DND-41 (cell line): ENCODE measurements around the gene KRTAP26-1.

ENCODE experiments used
- ATAC-seq: fragments of 200-7000 bp; cut with Tn5 transposase; 3 replicates; pipeline ENCODE4 v1.9.1; 2021; ENCODE audit warnings: low read depth; ENCODE audit not compliant: insufficient read depth
- DNase-seq: peaks from one replicate; pipeline ENCODE4 v3.0.0-alpha.2; 2020
- H2AFZ ChIP-seq: 2 replicates; pipeline ENCODE4 v1.6.0; 2012; ENCODE audit warnings: low read depth, low read length
- H3K27ac ChIP-seq: 2 replicates; pipeline ENCODE4 v1.5.1; 2012; ENCODE audit warnings: low read length, inconsistent platforms
- H3K27me3 ChIP-seq: fragments of 200-600 bp; sonication (generic); 2 replicates; pipeline ENCODE4 v1.6.0; 2012; ENCODE audit warnings: low read length, mild to moderate bottlenecking, inconsistent platforms; ENCODE audit not compliant: insufficient read depth, poor library complexity
- H3K36me3 ChIP-seq: 2 replicates; pipeline ENCODE4 v1.5.1; 2012; ENCODE audit warnings: low read length, inconsistent platforms; ENCODE audit not compliant: insufficient read depth
- H3K4me1 ChIP-seq: 2 replicates; pipeline ENCODE4 v1.5.1; 2012; ENCODE audit warnings: mild to moderate bottlenecking, low read length; ENCODE audit not compliant: insufficient read depth
- H3K4me2 ChIP-seq: 2 replicates; pipeline ENCODE4 v1.6.0; 2012; ENCODE audit warnings: mild to moderate bottlenecking, moderate library complexity, low read length, inconsistent platforms; ENCODE audit not compliant: insufficient read depth
- H3K4me3 ChIP-seq, 2 experiments: fragments of 200-600 bp in 1 of 2; shearing (Covaris generic) in 1 of 2; 2 replicates each; pipeline ENCODE4 v1.5.1; 2012 to 2016; ENCODE audit warnings: inconsistent platforms in 2 of 2, low read length in 2 of 2, mild to moderate bottlenecking in 2 of 2, low read depth in 1 of 2, moderate library complexity in 1 of 2
- H3K79me2 ChIP-seq: 2 replicates; pipeline ENCODE4 v1.6.0; 2012; ENCODE audit warnings: low read length, inconsistent platforms; ENCODE audit not compliant: insufficient read depth
- H3K9ac ChIP-seq: 2 replicates; pipeline ENCODE4 v1.6.0; 2012; ENCODE audit warnings: low read depth, mild to moderate bottlenecking, inconsistent platforms, low read length, moderate library complexity
- H3K9me3 ChIP-seq: 2 replicates; pipeline ENCODE4 v1.5.1; 2012; ENCODE audit warnings: low read length, moderate library complexity, mild to moderate bottlenecking, inconsistent platforms; ENCODE audit not compliant: insufficient read depth, severe bottlenecking
- H4K20me1 ChIP-seq: 2 replicates; pipeline ENCODE4 v1.6.0; 2012; ENCODE audit warnings: low read length; ENCODE audit not compliant: insufficient read depth
- EZH2 ChIP-seq: IDR thresholded peaks from 3 replicates; pipeline ENCODE4 v1.6.1; 2012; ENCODE audit warnings: borderline replicate concordance, low read depth, mild to moderate bottlenecking, moderate library complexity, low read length, inconsistent platforms; ENCODE audit not compliant: severe bottlenecking
- TF ChIP-seq, protein P1 (sequence below): IDR thresholded peaks from 2 replicates; pipeline ENCODE4 v1.5.1; 2012; ENCODE audit warnings: borderline replicate concordance, low read length, moderate library complexity, mild to moderate bottlenecking; ENCODE audit not compliant: poor library complexity, severe bottlenecking; ENCODE audit errors: extremely low read depth

KRTAP26-1 gene

DNA sequence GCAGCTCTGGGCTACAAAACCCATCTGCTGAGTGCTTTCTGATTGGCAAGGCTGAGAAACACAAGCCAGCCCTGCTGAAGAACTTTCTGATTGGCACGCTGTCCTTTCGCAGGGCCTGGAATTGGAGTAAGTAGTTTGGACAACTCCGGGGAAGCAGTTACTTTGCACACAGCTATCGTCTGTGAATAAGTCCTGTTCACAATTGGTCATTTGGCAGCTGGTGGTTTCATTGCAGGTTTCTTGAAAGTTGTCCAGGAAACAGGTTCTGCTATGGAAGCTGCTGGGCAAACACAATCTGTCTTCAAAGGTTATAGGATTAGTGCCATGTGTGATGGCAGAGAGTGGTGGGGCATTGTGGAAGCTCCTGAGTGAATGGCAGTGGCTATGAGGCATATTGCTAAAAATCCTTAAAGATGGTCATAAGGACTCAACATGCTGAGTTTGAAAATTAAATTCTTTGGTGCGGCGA lies 17.2 kb upstream of the KRTAP26-1 start, which contains the start of gene KRTAP27-1:
TSS of gene KRTAP27-1 (minus strand) at position 419 of the 469 bp plus-strand sequence. CDS start at position 393, 26 bp downstream.
- H3K9ac ChIP-seq: no peak within 1 kb of the TSS
- TF ChIP-seq, protein P1, sequence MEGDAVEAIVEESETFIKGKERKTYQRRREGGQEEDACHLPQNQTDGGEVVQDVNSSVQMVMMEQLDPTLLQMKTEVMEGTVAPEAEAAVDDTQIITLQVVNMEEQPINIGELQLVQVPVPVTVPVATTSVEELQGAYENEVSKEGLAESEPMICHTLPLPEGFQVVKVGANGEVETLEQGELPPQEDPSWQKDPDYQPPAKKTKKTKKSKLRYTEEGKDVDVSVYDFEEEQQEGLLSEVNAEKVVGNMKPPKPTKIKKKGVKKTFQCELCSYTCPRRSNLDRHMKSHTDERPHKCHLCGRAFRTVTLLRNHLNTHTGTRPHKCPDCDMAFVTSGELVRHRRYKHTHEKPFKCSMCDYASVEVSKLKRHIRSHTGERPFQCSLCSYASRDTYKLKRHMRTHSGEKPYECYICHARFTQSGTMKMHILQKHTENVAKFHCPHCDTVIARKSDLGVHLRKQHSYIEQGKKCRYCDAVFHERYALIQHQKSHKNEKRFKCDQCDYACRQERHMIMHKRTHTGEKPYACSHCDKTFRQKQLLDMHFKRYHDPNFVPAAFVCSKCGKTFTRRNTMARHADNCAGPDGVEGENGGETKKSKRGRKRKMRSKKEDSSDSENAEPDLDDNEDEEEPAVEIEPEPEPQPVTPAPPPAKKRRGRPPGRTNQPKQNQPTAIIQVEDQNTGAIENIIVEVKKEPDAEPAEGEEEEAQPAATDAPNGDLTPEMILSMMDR: no peak
- no peak for TF ChIP-seq EZH2
- no peaks in the 10 kb centered on the region for H3K9me3 ChIP-seq
- no peak for ATAC-seq
- no peak within 1 kb of the TSS for H3K27ac ChIP-seq
- H3K79me2 ChIP-seq: no peaks in the 10 kb centered on the region
- H3K4me3 ChIP-seq: no peak within 1 kb of the TSS
- no peaks in the 10 kb centered on the region for H3K4me1 ChIP-seq
- H4K20me1 ChIP-seq: no peaks in the 10 kb centered on the region
- peaks cover 5% of the 10 kb centered on the region for H3K27me3 ChIP-seq
- DNase-seq: no peak
- no peak within 1 kb of the TSS for H2AFZ ChIP-seq
- H3K36me3 ChIP-seq: no peaks in the 10 kb centered on the region
- H3K4me2 ChIP-seq: no peak within 1 kb of the TSS

DNA sequence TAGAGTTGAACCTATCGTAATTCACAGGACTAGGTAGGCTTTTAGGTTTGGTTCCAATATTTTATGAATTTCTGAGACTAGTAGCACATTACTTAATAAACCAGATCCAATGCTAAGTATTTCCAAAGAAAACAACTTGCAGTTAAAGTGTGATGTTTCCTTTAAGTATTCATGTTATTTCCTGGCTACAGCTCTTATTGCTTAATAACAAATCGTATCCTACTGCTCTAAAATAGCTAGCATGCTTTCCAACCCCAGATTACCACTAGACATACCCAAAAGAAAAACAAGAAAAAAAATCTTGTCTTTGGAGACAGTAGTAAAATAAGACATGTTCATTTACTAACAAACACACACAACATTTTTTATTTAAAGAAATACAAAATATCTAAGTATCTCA lies 16.5 kb upstream of the KRTAP26-1 start:
- Histone ChIP-seq H2AFZ (no peak overlapping the region), H3K4me2 (no peak overlapping the region), H4K20me1 (no peaks in the 10 kb centered on the region), H3K36me3 (no peaks in the 10 kb centered on the region), H3K79me2 (no peaks in the 10 kb centered on the region), H3K27ac (no peak overlapping the region), H3K9me3 (no peaks in the 10 kb centered on the region), H3K27me3 (peaks cover 5% of the 10 kb centered on the region), H3K9ac (no peak overlapping the region), H3K4me1 (no peaks in the 10 kb centered on the region), H3K4me3 (no peak overlapping the region)
- no peak for TF ChIP-seq EZH2
- TF ChIP-seq, protein P1: no peak
- DNase-seq (no peak), ATAC-seq (no peak)

DNA sequence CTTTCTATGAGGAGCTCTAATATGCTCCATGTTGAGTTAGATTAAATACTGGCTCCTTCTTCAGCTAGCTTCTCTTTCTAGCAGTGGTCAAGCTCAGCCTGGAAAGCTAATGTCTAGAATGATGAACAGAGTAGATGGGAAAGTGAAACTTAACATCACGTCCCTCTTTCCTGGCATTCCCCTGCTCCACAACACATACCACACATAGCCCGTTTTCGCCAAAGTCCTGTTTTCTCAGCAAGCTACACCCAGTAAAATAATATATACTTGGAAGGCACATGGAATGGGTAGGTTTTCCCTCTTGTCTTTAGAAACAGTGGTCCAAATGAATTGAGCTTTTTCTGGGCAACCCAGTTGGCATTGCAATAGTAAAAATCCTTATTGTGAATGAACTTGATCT lies 13.6 kb upstream of the KRTAP26-1 start:
- Histone ChIP-seq H4K20me1 (no peaks in the 10 kb centered on the region), H3K4me3 (no peak overlapping the region), H2AFZ (no peak overlapping the region), H3K9ac (no peak overlapping the region), H3K27me3 (peaks cover 5% of the 10 kb centered on the region), H3K79me2 (no peaks in the 10 kb centered on the region), H3K27ac (no peak overlapping the region), H3K9me3 (no peaks in the 10 kb centered on the region), H3K36me3 (no peaks in the 10 kb centered on the region), H3K4me1 (no peaks in the 10 kb centered on the region), H3K4me2 (no peak overlapping the region)
- TF ChIP-seq, protein P1: no peak
- no peak for TF ChIP-seq EZH2
- DNase-seq: no peak
- ATAC-seq: no peak

DNA sequence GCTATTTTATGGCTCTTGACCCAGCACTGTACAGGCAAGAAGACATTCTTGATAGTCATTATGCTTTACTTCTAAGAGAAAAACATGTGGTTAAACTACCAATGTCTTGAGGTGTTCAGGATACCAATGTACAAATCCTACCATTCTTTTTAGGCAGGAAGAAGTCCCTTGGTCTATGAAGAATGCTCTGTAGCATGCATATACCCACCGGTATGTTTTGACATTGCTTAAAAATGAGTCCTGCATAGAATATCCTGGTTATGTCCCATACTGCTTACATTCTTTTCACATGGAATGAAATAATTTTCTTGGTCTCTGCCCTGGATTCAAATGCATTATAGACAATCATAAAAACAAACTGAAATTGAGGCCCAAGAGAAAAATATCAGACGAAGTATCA lies 12.6 kb upstream of the KRTAP26-1 start:
- Histone ChIP-seq H3K4me3 (no peak overlapping the region), H3K4me1 (no peaks in the 10 kb centered on the region), H3K9ac (no peak overlapping the region), H3K27ac (no peak overlapping the region), H4K20me1 (no peaks in the 10 kb centered on the region), H3K9me3 (no peaks in the 10 kb centered on the region), H3K36me3 (no peaks in the 10 kb centered on the region), H3K27me3 (peaks cover 5% of the 10 kb centered on the region), H3K4me2 (no peak overlapping the region), H2AFZ (no peak overlapping the region), H3K79me2 (no peaks in the 10 kb centered on the region)
- no peak for TF ChIP-seq EZH2
- TF ChIP-seq, protein P1: no peak
- ATAC-seq (no peak), DNase-seq (no peak)
